ENCODE results near the gene UTS2B.

GRCh38 chr3:191301782-191302411 is 28.4 kb downstream of the UTS2B start:
- TF ChIP-seq CTCF (IDR thresholded peaks at IDR 0.05), result no peak
- no peak for TF ChIP-seq POLR2A (IDR thresholded peaks at IDR 0.05)
